Measurements from ENCODE around the gene MFAP4. TPM values are rescaled to one million over a fixed set of nuclear protein-coding genes. Genes with fewer than 3 reads are reported as not detected.

Gene MFAP4
- total RNA-seq, 1 experiment from 2014 or later = 4.0 TPM

DNA sequence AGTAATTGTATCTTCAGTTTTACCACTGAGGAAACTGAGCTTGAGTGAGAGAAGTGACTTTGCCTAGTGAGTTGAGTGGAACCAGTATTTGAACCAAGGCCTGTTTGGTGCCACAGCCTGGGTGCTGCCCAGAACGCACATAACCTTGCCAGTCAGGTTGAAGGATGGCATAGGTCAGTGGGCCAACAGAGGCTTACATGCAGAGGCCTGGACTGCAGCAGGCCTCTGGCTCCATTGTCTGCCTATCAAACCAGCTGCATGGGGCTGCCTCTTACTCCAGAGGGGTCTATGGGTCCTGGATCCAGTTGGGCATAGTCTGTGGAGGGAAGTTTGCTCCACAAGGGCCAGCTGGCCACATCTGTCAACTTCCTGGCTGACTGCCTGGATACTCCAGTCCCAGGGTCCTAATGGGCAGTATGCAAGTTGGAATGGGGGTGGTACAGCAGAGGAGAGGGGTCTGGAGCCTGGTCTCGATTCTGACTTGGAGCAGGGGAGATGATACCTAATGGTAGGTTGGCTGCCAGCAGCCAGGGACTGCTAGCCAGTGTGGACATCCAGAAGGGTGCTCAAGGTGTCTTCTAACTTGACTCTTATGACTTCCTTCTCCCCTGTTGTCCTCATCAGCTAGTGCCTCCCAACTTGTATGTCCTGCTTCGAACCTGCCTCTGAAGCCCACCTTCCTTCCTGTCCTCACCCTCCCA is 12.9 kb upstream of the MFAP4 start:
- H3K36me3 Mint-ChIP-seq = no peaks in the 10 kb centered on the region

GRCh38 chr17:19398301-19399181 is 11.6 kb upstream of the MFAP4 start:
- CTCF ChIA-PET = interaction anchor here (0.7 to 3.1 kb wide), 25 partner anchors 8 to 368 kb away, joined by 3 to 63 read pairs (median 7); partner anchors contain the start of genes ALDH3A2, B9D1, MAPK7 and RNF112
- POLR2A ChIA-PET = no interaction called here
- no peaks in the 10 kb centered on the region; the same call in 1 of the 2 replicates for H3K27me3 Mint-ChIP-seq (ENCODE audit: low read depth)
- peaks cover 11% of the 10 kb centered on the region for H3K4me1 Mint-ChIP-seq
- H3K36me3 Mint-ChIP-seq = no peaks in the 10 kb centered on the region
- no peak overlapping the region for H3K4me3 Mint-ChIP-seq
- peak overlapping the region; percentile 51; the same call in 1 of the 2 replicates for H3K27ac Mint-ChIP-seq
- peaks cover 1% of the 10 kb centered on the region; the same call in 1 of the 2 replicates for H3K9me3 Mint-ChIP-seq
- DNase-seq (ENCODE audit: low spot score) (no peak), ATAC-seq (no peak)
- TF ChIP-seq FOXK1 (CRISPR knock-in tag; IDR thresholded peaks at IDR 0.05) = no peak
- TF ChIP-seq ZNF281 (CRISPR knock-in tag; IDR thresholded peaks at IDR 0.05) = no peak
- TF ChIP-seq ZNF671 (CRISPR knock-in tag; IDR thresholded peaks at IDR 0.05) = no peak
- TF ChIP-seq ZBTB21 (CRISPR knock-in tag; IDR thresholded peaks at IDR 0.05; ENCODE audit: borderline replicate concordance) = no peak
- no peak for TF ChIP-seq CBFB (CRISPR knock-in tag; IDR thresholded peaks at IDR 0.05; ENCODE audit: low read depth)
- TF ChIP-seq, protein P1, sequence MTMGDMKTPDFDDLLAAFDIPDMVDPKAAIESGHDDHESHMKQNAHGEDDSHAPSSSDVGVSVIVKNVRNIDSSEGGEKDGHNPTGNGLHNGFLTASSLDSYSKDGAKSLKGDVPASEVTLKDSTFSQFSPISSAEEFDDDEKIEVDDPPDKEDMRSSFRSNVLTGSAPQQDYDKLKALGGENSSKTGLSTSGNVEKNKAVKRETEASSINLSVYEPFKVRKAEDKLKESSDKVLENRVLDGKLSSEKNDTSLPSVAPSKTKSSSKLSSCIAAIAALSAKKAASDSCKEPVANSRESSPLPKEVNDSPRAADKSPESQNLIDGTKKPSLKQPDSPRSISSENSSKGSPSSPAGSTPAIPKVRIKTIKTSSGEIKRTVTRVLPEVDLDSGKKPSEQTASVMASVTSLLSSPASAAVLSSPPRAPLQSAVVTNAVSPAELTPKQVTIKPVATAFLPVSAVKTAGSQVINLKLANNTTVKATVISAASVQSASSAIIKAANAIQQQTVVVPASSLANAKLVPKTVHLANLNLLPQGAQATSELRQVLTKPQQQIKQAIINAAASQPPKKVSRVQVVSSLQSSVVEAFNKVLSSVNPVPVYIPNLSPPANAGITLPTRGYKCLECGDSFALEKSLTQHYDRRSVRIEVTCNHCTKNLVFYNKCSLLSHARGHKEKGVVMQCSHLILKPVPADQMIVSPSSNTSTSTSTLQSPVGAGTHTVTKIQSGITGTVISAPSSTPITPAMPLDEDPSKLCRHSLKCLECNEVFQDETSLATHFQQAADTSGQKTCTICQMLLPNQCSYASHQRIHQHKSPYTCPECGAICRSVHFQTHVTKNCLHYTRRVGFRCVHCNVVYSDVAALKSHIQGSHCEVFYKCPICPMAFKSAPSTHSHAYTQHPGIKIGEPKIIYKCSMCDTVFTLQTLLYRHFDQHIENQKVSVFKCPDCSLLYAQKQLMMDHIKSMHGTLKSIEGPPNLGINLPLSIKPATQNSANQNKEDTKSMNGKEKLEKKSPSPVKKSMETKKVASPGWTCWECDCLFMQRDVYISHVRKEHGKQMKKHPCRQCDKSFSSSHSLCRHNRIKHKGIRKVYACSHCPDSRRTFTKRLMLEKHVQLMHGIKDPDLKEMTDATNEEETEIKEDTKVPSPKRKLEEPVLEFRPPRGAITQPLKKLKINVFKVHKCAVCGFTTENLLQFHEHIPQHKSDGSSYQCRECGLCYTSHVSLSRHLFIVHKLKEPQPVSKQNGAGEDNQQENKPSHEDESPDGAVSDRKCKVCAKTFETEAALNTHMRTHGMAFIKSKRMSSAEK (CRISPR knock-in tag; IDR thresholded peaks at IDR 0.05; ENCODE audit: borderline replicate concordance) = no peak
- no peak for TF ChIP-seq FOXP4 (CRISPR knock-in tag; IDR thresholded peaks at IDR 0.05)
- TF ChIP-seq ESRRA (CRISPR knock-in tag; IDR thresholded peaks at IDR 0.05; ENCODE audit: borderline replicate concordance) = no peak
- no peak for TF ChIP-seq ZNF138 (CRISPR knock-in tag; conservative IDR thresholded peaks at IDR 0.05)
- TF ChIP-seq JAZF1 (CRISPR knock-in tag; IDR thresholded peaks at IDR 0.05) = no peak
- TF ChIP-seq, protein P2, sequence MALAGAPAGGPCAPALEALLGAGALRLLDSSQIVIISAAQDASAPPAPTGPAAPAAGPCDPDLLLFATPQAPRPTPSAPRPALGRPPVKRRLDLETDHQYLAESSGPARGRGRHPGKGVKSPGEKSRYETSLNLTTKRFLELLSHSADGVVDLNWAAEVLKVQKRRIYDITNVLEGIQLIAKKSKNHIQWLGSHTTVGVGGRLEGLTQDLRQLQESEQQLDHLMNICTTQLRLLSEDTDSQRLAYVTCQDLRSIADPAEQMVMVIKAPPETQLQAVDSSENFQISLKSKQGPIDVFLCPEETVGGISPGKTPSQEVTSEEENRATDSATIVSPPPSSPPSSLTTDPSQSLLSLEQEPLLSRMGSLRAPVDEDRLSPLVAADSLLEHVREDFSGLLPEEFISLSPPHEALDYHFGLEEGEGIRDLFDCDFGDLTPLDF (CRISPR knock-in tag; IDR thresholded peaks at IDR 0.05) = no peak
- no peak for TF ChIP-seq SOX15 (CRISPR knock-in tag; IDR thresholded peaks at IDR 0.05)
- TF ChIP-seq E2F5 (CRISPR knock-in tag; IDR thresholded peaks at IDR 0.05) = no peak
- TF ChIP-seq, protein P3, sequence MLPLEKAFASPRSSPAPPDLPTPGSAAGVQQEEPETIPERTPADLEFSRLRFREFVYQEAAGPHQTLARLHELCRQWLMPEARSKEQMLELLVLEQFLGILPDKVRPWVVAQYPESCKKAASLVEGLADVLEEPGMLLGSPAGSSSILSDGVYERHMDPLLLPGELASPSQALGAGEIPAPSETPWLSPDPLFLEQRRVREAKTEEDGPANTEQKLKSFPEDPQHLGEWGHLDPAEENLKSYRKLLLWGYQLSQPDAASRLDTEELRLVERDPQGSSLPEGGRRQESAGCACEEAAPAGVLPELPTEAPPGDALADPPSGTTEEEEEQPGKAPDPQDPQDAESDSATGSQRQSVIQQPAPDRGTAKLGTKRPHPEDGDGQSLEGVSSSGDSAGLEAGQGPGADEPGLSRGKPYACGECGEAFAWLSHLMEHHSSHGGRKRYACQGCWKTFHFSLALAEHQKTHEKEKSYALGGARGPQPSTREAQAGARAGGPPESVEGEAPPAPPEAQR (CRISPR knock-in tag; IDR thresholded peaks at IDR 0.05) = no peak
- TF ChIP-seq ZNF219 (CRISPR knock-in tag; IDR thresholded peaks at IDR 0.05; ENCODE audit: borderline replicate concordance) = no peak
- no peak for TF ChIP-seq TP53 (CRISPR knock-in tag; IDR thresholded peaks at IDR 0.05)
- TF ChIP-seq NR2C2 (CRISPR knock-in tag; IDR thresholded peaks at IDR 0.05) = no peak
- TF ChIP-seq TEAD4 (CRISPR knock-in tag; IDR thresholded peaks at IDR 0.05) = no peak

More for the DNA sequence above, 12.9 kb upstream of the MFAP4 start:
- no peak overlapping the region for H3K4me3 Mint-ChIP-seq
- ChIA-PET POLR2A (no interaction called here), CTCF (interaction anchor here (0.9 to 2.3 kb wide), 2 partner anchors 37 to 67 kb away, joined by 6 to 7 read pairs; partner anchors contain the start of gene B9D1)
- peaks cover 3% of the 10 kb centered on the region; the same call in 1 of the 2 replicates for H3K9me3 Mint-ChIP-seq
- DNase-seq (ENCODE audit: low spot score) (no peak), ATAC-seq (no peak)
- no peaks in the 10 kb centered on the region; the same call in 1 of the 2 replicates for H3K27me3 Mint-ChIP-seq (ENCODE audit: low read depth)
- H3K4me1 Mint-ChIP-seq = peaks cover 11% of the 10 kb centered on the region
- no peak for TF ChIP-seq FOXP1 (CRISPR knock-in tag; IDR thresholded peaks at IDR 0.05; ENCODE audit: borderline replicate concordance)
- TF ChIP-seq RELA (CRISPR knock-in tag; IDR thresholded peaks at IDR 0.05; ENCODE audit: borderline replicate concordance) = no peak
- TF ChIP-seq ZNF317 (CRISPR knock-in tag; IDR thresholded peaks at IDR 0.05; ENCODE audit: borderline replicate concordance, low read depth) = no peak
- no peak overlapping the region for H3K27ac Mint-ChIP-seq
